RWPE1 (cell line): ENCODE data around the gene BACH2.

Experiments
- CTCF ChIA-PET: fragments of 350-600 bp; sonication (Branson Sonifier 250); formaldehyde crosslinking; extraction: SDS; loops from one replicate; lab custom pipeline; 2021; lab: Yijun Ruan, JAX
- POLR2A ChIA-PET: fragments of 400-600 bp; formaldehyde crosslinking; extraction: SDS; loops from one replicate; lab custom pipeline; 2020; ENCODE audit warnings: antibody characterized with exemption; ENCODE audit not compliant: low non-redundant PET; lab: Yijun Ruan, JAX
- DNase-seq: peaks from one replicate; pipeline ENCODE4 v3.0.0; 2012; ENCODE audit warnings: low spot score
- H3K27ac ChIP-seq: fragments of 450-650 bp; 2 replicates; pipeline ENCODE4 v1.5.1; 2017
- TF ChIP-seq, protein P1 (sequence below): fragments of 450-650 bp; conservative IDR thresholded peaks from 2 replicates; pipeline ENCODE4 v1.5.1; 2017; ENCODE audit warnings: low read depth, mild to moderate bottlenecking

The BACH2 gene

GRCh38 chr6:90297115-90297866 is 648 bp upstream of the BACH2 start:
- CTCF ChIA-PET: interaction anchor here (0.6 to 1.1 kb wide), 3 partner anchors 56 to 182 kb away, joined by 3 to 5 read pairs (median 3); no protein-coding TSS in a partner anchor
- no peak for DNase-seq
- POLR2A ChIA-PET: no interaction called here

DNA sequence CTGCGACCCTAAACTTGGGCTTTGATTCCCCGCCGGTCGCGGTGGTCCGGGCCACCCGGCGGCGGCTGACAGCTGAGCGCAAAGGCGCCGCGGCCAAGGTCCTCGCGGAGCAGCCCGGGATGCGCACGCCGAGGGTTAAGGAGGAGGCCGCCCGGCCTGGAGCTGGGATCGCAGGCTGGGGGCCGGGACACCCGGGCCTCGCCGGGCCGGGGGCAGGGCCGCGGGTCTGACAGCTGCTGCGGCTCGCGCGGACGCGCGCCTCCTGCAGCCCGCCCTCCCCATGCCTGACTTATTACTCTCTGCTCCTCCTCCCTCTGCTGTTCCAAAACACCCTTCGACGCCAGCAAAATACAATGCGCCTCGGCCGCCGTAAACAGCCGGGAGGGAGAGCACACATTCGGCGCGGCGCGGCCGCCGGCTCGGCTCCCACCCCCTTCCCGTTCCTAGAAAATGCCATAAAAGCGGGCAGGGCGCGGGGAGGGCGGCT is 746 bp downstream of the BACH2 start:
- peak overlapping the region; percentile 83 for H3K27ac ChIP-seq
- POLR2A ChIA-PET: interaction anchor here (0.7 kb wide), 1 partner anchor 10 kb away, joined by 3 read pairs; no protein-coding TSS in a partner anchor
- CTCF ChIA-PET: interaction anchor here (0.6 to 1.8 kb wide), 13 partner anchors 73 to 355 kb away, joined by 3 to 8 read pairs (median 4); no protein-coding TSS in a partner anchor

More at GRCh38 chr6:90297115-90297866, 648 bp upstream of the BACH2 start:
- H3K27ac ChIP-seq: peak overlapping the region; percentile 83
- TF ChIP-seq, protein P1, sequence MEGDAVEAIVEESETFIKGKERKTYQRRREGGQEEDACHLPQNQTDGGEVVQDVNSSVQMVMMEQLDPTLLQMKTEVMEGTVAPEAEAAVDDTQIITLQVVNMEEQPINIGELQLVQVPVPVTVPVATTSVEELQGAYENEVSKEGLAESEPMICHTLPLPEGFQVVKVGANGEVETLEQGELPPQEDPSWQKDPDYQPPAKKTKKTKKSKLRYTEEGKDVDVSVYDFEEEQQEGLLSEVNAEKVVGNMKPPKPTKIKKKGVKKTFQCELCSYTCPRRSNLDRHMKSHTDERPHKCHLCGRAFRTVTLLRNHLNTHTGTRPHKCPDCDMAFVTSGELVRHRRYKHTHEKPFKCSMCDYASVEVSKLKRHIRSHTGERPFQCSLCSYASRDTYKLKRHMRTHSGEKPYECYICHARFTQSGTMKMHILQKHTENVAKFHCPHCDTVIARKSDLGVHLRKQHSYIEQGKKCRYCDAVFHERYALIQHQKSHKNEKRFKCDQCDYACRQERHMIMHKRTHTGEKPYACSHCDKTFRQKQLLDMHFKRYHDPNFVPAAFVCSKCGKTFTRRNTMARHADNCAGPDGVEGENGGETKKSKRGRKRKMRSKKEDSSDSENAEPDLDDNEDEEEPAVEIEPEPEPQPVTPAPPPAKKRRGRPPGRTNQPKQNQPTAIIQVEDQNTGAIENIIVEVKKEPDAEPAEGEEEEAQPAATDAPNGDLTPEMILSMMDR: no peak

GRCh38 chr6:90294989-90295853 is 1.4 kb downstream of the BACH2 start:
- DNase-seq: peak; percentile 28
- TF ChIP-seq, protein P1: peak; percentile 48
- CTCF ChIA-PET: interaction anchor here (0.6 to 1.8 kb wide), 14 partner anchors 9 to 355 kb away, joined by 3 to 8 read pairs (median 4); no protein-coding TSS in a partner anchor

More for the DNA sequence above, 746 bp downstream of the BACH2 start:
- peak; percentile 64 for DNase-seq
- TF ChIP-seq, protein P1: no peak

DNA sequence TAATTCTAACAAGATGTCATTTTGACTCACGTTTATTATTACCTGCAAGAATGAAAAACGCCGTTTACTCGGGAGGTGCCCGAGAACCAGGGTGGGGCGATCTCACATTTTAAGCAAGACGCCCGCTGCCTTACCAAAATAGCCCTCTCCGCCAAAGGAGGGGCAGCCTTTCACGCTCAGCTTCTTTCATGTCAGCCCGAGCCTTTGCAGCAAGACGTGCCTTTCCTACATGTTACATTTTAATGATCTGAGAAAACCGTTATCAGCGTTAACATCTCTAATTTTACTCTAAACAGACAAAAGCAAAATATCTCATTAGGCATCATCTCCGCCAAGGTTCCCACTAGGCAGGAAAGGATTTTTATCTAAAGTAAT is 2.0 kb downstream of the BACH2 start:
- peak overlapping the region; percentile 83 for H3K27ac ChIP-seq
- peak; percentile 16 for DNase-seq
- TF ChIP-seq, protein P1: no peak
- CTCF ChIA-PET: interaction anchor here (0.6 to 1.8 kb wide), 3 partner anchors 8 to 354 kb away, joined by 3 to 4 read pairs (median 3); no protein-coding TSS in a partner anchor
- POLR2A ChIA-PET: no interaction called here

More at GRCh38 chr6:90294989-90295853, 1.4 kb downstream of the BACH2 start:
- H3K27ac ChIP-seq: peak overlapping the region; percentile 83
- POLR2A ChIA-PET: interaction anchor here (0.7 kb wide), 1 partner anchor 10 kb away, joined by 3 read pairs; no protein-coding TSS in a partner anchor

GRCh38 chr6:90294008-90294511 is 2.6 kb downstream of the BACH2 start:
- TF ChIP-seq, protein P1: no peak
- ChIA-PET POLR2A (no interaction called here), CTCF (interaction anchor here (0.6 to 0.7 kb wide), 2 partner anchors 8 to 197 kb away, joined by 3 read pairs; no protein-coding TSS in a partner anchor)
- H3K27ac ChIP-seq: no peak overlapping the region
- DNase-seq: no peak
